Mammary epithelial cell (primary cell): ENCODE data around the gene OR2V2.

ENCODE experiments used
- EZH2 ChIP-seq: IDR thresholded peaks from 2 replicates; pipeline ENCODE4 v1.6.1; 2012; ENCODE audit warnings: low read length, inconsistent platforms, borderline replicate concordance
- TF ChIP-seq, protein P1 (sequence below), 2 donors: IDR thresholded peaks in 1 of 2; conservative IDR thresholded peaks in 1 of 2; 2 replicates each; pipeline ENCODE4 v1.5.1; 2011 to 2012; ENCODE audit warnings: inconsistent platforms in 2 of 2, low read length in 2 of 2, mild to moderate bottlenecking in 2 of 2, control low read depth in 1 of 2, low read depth in 1 of 2; ENCODE audit not compliant: insufficient read depth in 1 of 2; ENCODE audit errors: extremely low read depth in 1 of 2

DNA sequence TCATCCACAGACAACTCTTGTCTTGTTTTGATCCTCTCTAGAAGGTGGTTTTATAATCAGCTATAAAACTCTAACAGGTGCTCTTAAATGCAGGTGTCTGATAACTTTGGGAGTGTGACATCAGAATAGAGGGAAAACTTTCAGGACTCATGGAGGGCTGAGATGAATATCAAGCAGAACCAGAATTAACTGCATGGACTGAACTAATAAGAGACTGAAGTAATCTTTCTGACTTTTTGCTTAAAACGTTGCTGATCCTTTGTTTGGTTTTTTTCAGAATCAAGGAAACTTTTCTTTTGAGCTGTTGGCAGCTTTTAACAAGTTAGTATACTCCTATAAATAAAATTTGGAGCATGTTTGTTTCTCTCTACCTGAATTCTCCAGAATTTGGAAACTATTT, 2.3 kb upstream of the OR2V2 start:
- TF ChIP-seq, protein P1, sequence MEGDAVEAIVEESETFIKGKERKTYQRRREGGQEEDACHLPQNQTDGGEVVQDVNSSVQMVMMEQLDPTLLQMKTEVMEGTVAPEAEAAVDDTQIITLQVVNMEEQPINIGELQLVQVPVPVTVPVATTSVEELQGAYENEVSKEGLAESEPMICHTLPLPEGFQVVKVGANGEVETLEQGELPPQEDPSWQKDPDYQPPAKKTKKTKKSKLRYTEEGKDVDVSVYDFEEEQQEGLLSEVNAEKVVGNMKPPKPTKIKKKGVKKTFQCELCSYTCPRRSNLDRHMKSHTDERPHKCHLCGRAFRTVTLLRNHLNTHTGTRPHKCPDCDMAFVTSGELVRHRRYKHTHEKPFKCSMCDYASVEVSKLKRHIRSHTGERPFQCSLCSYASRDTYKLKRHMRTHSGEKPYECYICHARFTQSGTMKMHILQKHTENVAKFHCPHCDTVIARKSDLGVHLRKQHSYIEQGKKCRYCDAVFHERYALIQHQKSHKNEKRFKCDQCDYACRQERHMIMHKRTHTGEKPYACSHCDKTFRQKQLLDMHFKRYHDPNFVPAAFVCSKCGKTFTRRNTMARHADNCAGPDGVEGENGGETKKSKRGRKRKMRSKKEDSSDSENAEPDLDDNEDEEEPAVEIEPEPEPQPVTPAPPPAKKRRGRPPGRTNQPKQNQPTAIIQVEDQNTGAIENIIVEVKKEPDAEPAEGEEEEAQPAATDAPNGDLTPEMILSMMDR (conservative IDR thresholded peaks at IDR 0.05 in 1 of 2, IDR thresholded peaks at IDR 0.05 in 1 of 2; ENCODE audit: extremely low read depth in 1 of 2, insufficient read depth in 1 of 2, low read depth in 1 of 2, low read length in 2 of 2): no peak
- TF ChIP-seq EZH2: no peak
